T-cell (primary cell): ENCODE measurements around the gene GCNT1. TPM values are rescaled to one million over a fixed set of nuclear protein-coding genes. Genes with fewer than 3 reads are reported as not detected.

Experiments
- ATAC-seq, 4 experiments: fragments of 200-7000 bp in 3 of 4; fragments of 150-1000 bp in 1 of 4; cut with Tn5 transposase; replicated peaks in 1 of 4; 1 replicate in 3 of 4; 2 replicates in 1 of 4; pipeline ENCODE4 v1.10.0; 2021; ENCODE audit warnings: moderate library complexity in 3 of 4, mild to moderate bottlenecking in 2 of 4, moderate number of reproducible peaks in 1 of 4
- CTCF ChIA-PET, 2 donors: fragments of 300-600 bp; sonication (Branson Sonifier 250); formaldehyde crosslinking; loops; one replicate each; lab custom pipeline; 2022; ENCODE audit warnings: antibody characterized with exemption in 2 of 2; lab: Charles Lee
- POLR2A ChIA-PET, 2 donors: fragments of 300-600 bp; sonication (Branson Sonifier 250); formaldehyde crosslinking; loops; one replicate each; lab custom pipeline; 2022; ENCODE audit warnings: antibody characterized with exemption in 2 of 2; lab: Charles Lee
- DNase-seq, 35 experiments: peaks; one replicate each; pipeline versions ENCODE4 v3.0.0 to v3.0.0-alpha.2; 2013 to 2023
- H3K27ac ChIP-seq: one replicate; pipeline ENCODE4 v1.5.1; 2013; ENCODE audit warnings: low read length
- H3K27me3 ChIP-seq, 2 experiments: replicated peaks in 1 of 2; 1 replicate in 1 of 2; 2 replicates in 1 of 2; pipeline versions ENCODE4 v1.6.1 to v1.7.0; 2013; ENCODE audit warnings: low read length in 1 of 2, mixed read lengths in 1 of 2; ENCODE audit not compliant: control insufficient read depth in 2 of 2, insufficient read depth in 2 of 2; ENCODE audit errors: extremely low read depth in 1 of 2
- H3K36me3 ChIP-seq, 2 donors: 1 replicate in 1 of 2; 2 replicates in 1 of 2; pipeline versions ENCODE4 v1.6.1 to v1.7.0; 2013; ENCODE audit warnings: low read length in 1 of 2; ENCODE audit not compliant: control insufficient read depth in 2 of 2, insufficient read depth in 1 of 2; ENCODE audit errors: extremely low read depth in 1 of 2
- H3K4me1 ChIP-seq, 2 experiments: 1 replicate in 1 of 2; 2 replicates in 1 of 2; pipeline versions ENCODE4 v1.6.1 to v1.7.0; 2013; ENCODE audit warnings: low read length in 2 of 2, mixed read lengths in 1 of 2; ENCODE audit not compliant: insufficient read depth in 2 of 2, control insufficient read depth in 1 of 2; ENCODE audit errors: extremely low read depth in 1 of 2
- H3K4me3 ChIP-seq, 2 donors: 1 replicate in 1 of 2; 2 replicates in 1 of 2; pipeline versions ENCODE4 v1.5.1 to v1.7.0; 2013; ENCODE audit warnings: mild to moderate bottlenecking in 2 of 2, low read length in 1 of 2, moderate library complexity in 1 of 2; ENCODE audit not compliant: control insufficient read depth in 1 of 2; ENCODE audit errors: extremely low read depth in 1 of 2
- H3K9me3 ChIP-seq: 2 replicates; pipeline ENCODE4 v1.7.0; 2013
- H3K27ac Mint-ChIP-seq, 2 donors: one replicate each; pipeline ENCODE4 v1.8.0; 2020 to 2021; ENCODE audit warnings: mild to moderate bottlenecking in 2 of 2, mixed read lengths in 2 of 2
- H3K27me3 Mint-ChIP-seq, 2 donors: one replicate each; pipeline ENCODE4 v1.8.0; 2021 to 2022; ENCODE audit warnings: mixed read lengths in 2 of 2
- H3K36me3 Mint-ChIP-seq: one replicate; pipeline ENCODE4 v1.8.0; 2021; ENCODE audit warnings: mixed read lengths
- H3K4me1 Mint-ChIP-seq, 3 donors: one replicate each; pipeline ENCODE4 v1.8.0; 2020 to 2022; ENCODE audit warnings: mixed read lengths in 3 of 3, mild to moderate bottlenecking in 1 of 3
- H3K4me3 Mint-ChIP-seq, 3 donors: one replicate each; pipeline ENCODE4 v1.8.0; 2020 to 2022; ENCODE audit warnings: mild to moderate bottlenecking in 3 of 3, mixed read lengths in 3 of 3, moderate library complexity in 3 of 3
- H3K9me3 Mint-ChIP-seq, 3 donors: one replicate each; pipeline ENCODE4 v1.8.0; 2020 to 2022; ENCODE audit warnings: mixed read lengths in 3 of 3
- WGBS: methylation state at CpG from one replicate; pipeline ENCODE4 v1.1.5; 2013; ENCODE audit warnings: missing lambda C conversion rate; ENCODE audit not compliant: insufficient coverage; 5-methylcytosine and 5-hydroxymethylcytosine counted together
- total RNA-seq, 35 experiments: library from RNA in 6 of 35; stranded (reverse) in 6 of 35; fragments of 120-200 nt in 1 of 35; gene quantifications; one replicate each; pipeline versions ENCODE4 v1.2.1 to v1.2.4 and lab custom pipeline; 2013 to 2026

GCNT1 gene
- total RNA-seq, 5 donors from 2014 or later (not counting 1 experiment from before 2014, with no cell fraction given), result 3.8 to 9.6 (median 4.9) TPM

- H3K9me3 ChIP-seq, result no peaks in the 10 kb centered on the region
- Mint-ChIP-seq H3K9me3 (peaks cover 0 to 2% (median 0%) of the 10 kb centered on the region in 3 donors), H3K27me3 (peaks cover 0 to 3% of the 10 kb centered on the region in 2 donors), H3K4me1 (no peaks in the 10 kb centered on the region), H3K4me3 (no peak overlapping the region), H3K36me3 (no peaks in the 10 kb centered on the region), H3K27ac (no peak overlapping the region)
- DNase-seq (no peak), ATAC-seq (no peak)
- no peaks in the 10 kb centered on the region for H3K4me1 ChIP-seq
- CTCF ChIA-PET, result no interaction called here
- POLR2A ChIA-PET, result no interaction called here
- WGBS, result no CpG with 5 or more reads among the region's 1 CpG
- H3K36me3 ChIP-seq, result no peaks in the 10 kb centered on the region
- no peak overlapping the region for H3K27ac ChIP-seq
- H3K4me3 ChIP-seq, result no peak overlapping the region
- H3K27me3 ChIP-seq, result no peaks in the 10 kb centered on the region
Observed at GRCh38 chr9:76539180-76539579, 80.2 kb downstream of the GCNT1 start.

- H3K4me1 Mint-ChIP-seq, result no peaks in the 10 kb centered on the region
- no peaks in the 10 kb centered on the region for H3K36me3 Mint-ChIP-seq
- ATAC-seq, result no peak
- no peaks in the 10 kb centered on the region for H3K4me1 ChIP-seq
- H3K36me3 ChIP-seq, result no peaks in the 10 kb centered on the region
- H3K27ac Mint-ChIP-seq, result no peak overlapping the region
- no peak overlapping the region for H3K4me3 ChIP-seq
- WGBS, result 97% methylated on average over 4 of the region's 5 CpGs
- no peak overlapping the region for H3K27ac ChIP-seq
- no peaks in the 10 kb centered on the region for H3K9me3 ChIP-seq
- peaks cover 0 to 5% (median 0%) of the 10 kb centered on the region in 3 donors for H3K9me3 Mint-ChIP-seq
- DNase-seq, result no peak
- no peaks in the 10 kb centered on the region for H3K27me3 ChIP-seq
- H3K4me3 Mint-ChIP-seq, result no peak overlapping the region
- ChIA-PET POLR2A (no interaction called here), CTCF (no interaction called here)
- H3K27me3 Mint-ChIP-seq, result no peaks in the 10 kb centered on the region
Observed at GRCh38 chr9:76542360-76542759, 83.4 kb downstream of the GCNT1 start.

GRCh38 chr9:76545191-76545590 lies 86.2 kb downstream of the GCNT1 start:
- no peak for DNase-seq
- peaks cover 0 to 5% (median 0%) of the 10 kb centered on the region in 3 donors for H3K9me3 Mint-ChIP-seq
- Histone ChIP-seq H3K4me1 (no peaks in the 10 kb centered on the region), H3K27me3 (no peaks in the 10 kb centered on the region), H3K9me3 (no peaks in the 10 kb centered on the region), H3K27ac (no peak overlapping the region), H3K4me3 (no peak overlapping the region), H3K36me3 (no peaks in the 10 kb centered on the region)
- H3K4me1 Mint-ChIP-seq, result no peaks in the 10 kb centered on the region
- POLR2A ChIA-PET, result no interaction called here
- H3K36me3 Mint-ChIP-seq, result no peaks in the 10 kb centered on the region
- peaks cover 0 to under 1% of the 10 kb centered on the region in 2 donors for H3K27me3 Mint-ChIP-seq
- H3K4me3 Mint-ChIP-seq, result no peak overlapping the region
- no peak for ATAC-seq
- CTCF ChIA-PET, result no interaction called here
- WGBS, result 100% methylated on average over 1 of the region's 2 CpGs
- H3K27ac Mint-ChIP-seq, result no peak overlapping the region

- H3K27ac Mint-ChIP-seq, result no peak overlapping the region
- Histone ChIP-seq H3K36me3 (no peaks in the 10 kb centered on the region), H3K27ac (no peak overlapping the region), H3K4me3 (no peak overlapping the region), H3K27me3 (no peaks in the 10 kb centered on the region), H3K4me1 (no peaks in the 10 kb centered on the region), H3K9me3 (no peaks in the 10 kb centered on the region)
- ATAC-seq (no peak), DNase-seq (no peak)
- WGBS, result no CpG with 5 or more reads among the region's 1 CpG
- H3K4me1 Mint-ChIP-seq, result no peaks in the 10 kb centered on the region
- peaks cover 0 to 3% of the 10 kb centered on the region in 2 donors for H3K27me3 Mint-ChIP-seq
- ChIA-PET POLR2A (no interaction called here), CTCF (interaction anchor here in 1 of 2 donors (0.5 kb wide), 1 partner anchor 56 kb away, joined by 3 read pairs; no protein-coding TSS in a partner anchor)
- no peak overlapping the region for H3K4me3 Mint-ChIP-seq
- H3K9me3 Mint-ChIP-seq, result no peaks in the 10 kb centered on the region
- no peaks in the 10 kb centered on the region for H3K36me3 Mint-ChIP-seq
Observed at GRCh38 chr9:76552181-76552580, 93.2 kb downstream of the GCNT1 start.

GRCh38 chr9:76552751-76553455 lies 93.9 kb downstream of the GCNT1 start:
- H3K4me3 ChIP-seq, result no peak overlapping the region
- Mint-ChIP-seq H3K4me3 (no peak overlapping the region), H3K9me3 (no peaks in the 10 kb centered on the region), H3K27ac (no peak overlapping the region), H3K27me3 (peaks cover 0 to 3% of the 10 kb centered on the region in 2 donors), H3K36me3 (no peaks in the 10 kb centered on the region), H3K4me1 (no peaks in the 10 kb centered on the region)
- no peaks in the 10 kb centered on the region for H3K36me3 ChIP-seq
- WGBS, result 96% methylated on average over 5 of the region's 11 CpGs
- no peaks in the 10 kb centered on the region for H3K27me3 ChIP-seq
- H3K27ac ChIP-seq, result no peak overlapping the region
- no peaks in the 10 kb centered on the region for H3K9me3 ChIP-seq
- ChIA-PET CTCF (no interaction called here), POLR2A (no interaction called here)
- DNase-seq (no peak), ATAC-seq (no peak)
- H3K4me1 ChIP-seq, result no peaks in the 10 kb centered on the region

GRCh38 chr9:76553680-76554079 lies 94.7 kb downstream of the GCNT1 start:
- Histone ChIP-seq H3K27me3 (no peaks in the 10 kb centered on the region), H3K9me3 (no peaks in the 10 kb centered on the region), H3K4me1 (no peaks in the 10 kb centered on the region), H3K27ac (no peak overlapping the region), H3K4me3 (no peak overlapping the region), H3K36me3 (no peaks in the 10 kb centered on the region)
- Mint-ChIP-seq H3K27ac (no peak overlapping the region), H3K27me3 (peaks cover 0 to 3% of the 10 kb centered on the region in 2 donors), H3K4me1 (no peaks in the 10 kb centered on the region), H3K36me3 (no peaks in the 10 kb centered on the region), H3K9me3 (no peaks in the 10 kb centered on the region), H3K4me3 (no peak overlapping the region)
- ChIA-PET POLR2A (no interaction called here), CTCF (no interaction called here)
- no peak for ATAC-seq
- 72% methylated on average over 2 of the region's 5 CpGs for WGBS
- DNase-seq, result no peak
